Breast epithelium (tissue), 4 donors: ENCODE results near the gene TRAF4. TPM values are rescaled to one million over a fixed set of nuclear protein-coding genes. Genes with fewer than 3 reads are reported as not detected.
A peak's percentile ranks its signal among the peaks of the same experiment; 100 is the strongest.

Experiments used
- DNase-seq, 2 donors: peaks; one replicate each; pipeline ENCODE4 v3.0.0-alpha.2; 2019; ENCODE audit warnings: low spot score in 2 of 2
- H3K27ac ChIP-seq, 2 donors: fragments of 200-600 bp; sonication (generic) in 1 of 2; one replicate each; pipeline ENCODE4 v1.5.1; 2016 to 2019; ENCODE audit warnings: mild to moderate bottlenecking in 1 of 2
- H3K27me3 ChIP-seq, 2 donors: fragments of 200-600 bp; sonication (generic) in 1 of 2; one replicate each; pipeline versions ENCODE4 v1.5.1 to v1.6.0; 2017 to 2019; ENCODE audit warnings: control low read depth in 1 of 2, mild to moderate bottlenecking in 1 of 2
- H3K36me3 ChIP-seq: fragments of 200-600 bp; one replicate; pipeline ENCODE4 v1.5.1; 2019
- H3K4me1 ChIP-seq, 2 donors: fragments of 200-600 bp; sonication (generic); one replicate each; pipeline ENCODE4 v1.5.1; 2016 to 2019; ENCODE audit warnings: control low read depth in 1 of 2
- H3K4me3 ChIP-seq, 3 donors: fragments of 200-600 bp; sonication (generic); 1 replicate in 2 of 3; 2 replicates in 1 of 3; pipeline ENCODE4 v1.5.1; 2016 to 2019; ENCODE audit warnings: mild to moderate bottlenecking in 3 of 3, moderate library complexity in 2 of 3
- H3K9me3 ChIP-seq, 2 donors: fragments of 200-600 bp; sonication (generic) in 1 of 2; one replicate each; pipeline ENCODE4 v1.5.1; 2016 to 2019; ENCODE audit warnings: control low read depth in 1 of 2
- POLR2A ChIP-seq: fragments of 450-650 bp; IDR thresholded peaks from one replicate; pipeline ENCODE4 v1.6.1; 2016; ENCODE audit warnings: antibody characterized with exemption, mild to moderate bottlenecking, moderate library complexity
- POLR2AphosphoS5 ChIP-seq, 3 donors: sonication (generic); formaldehyde crosslinking; IDR thresholded peaks; one replicate each; pipeline ENCODE4 v1.6.1; 2017; ENCODE audit warnings: antibody characterized with exemption in 3 of 3
- intact Hi-C: fragments of 100-400 bp; cut with DNase I; formaldehyde crosslinking; loops from one replicate; pipeline ENCODE4 v1.15.1; 2023; ENCODE audit warnings: low total_unique reads
- total RNA-seq, 3 donors: library from RNA; depleted of rRNA; stranded (reverse); fragments of >200 nt; gene quantifications; one replicate each; pipeline ENCODE4 v1.1.0, GENCODE V29; 2016
- TF ChIP-seq, protein P1 (sequence below), 3 donors: fragments of 450-650 bp; IDR thresholded peaks; one replicate each; pipeline ENCODE4 v1.5.1; 2016 to 2017; ENCODE audit warnings: antibody characterized with exemption in 3 of 3, mild to moderate bottlenecking in 3 of 3, moderate library complexity in 3 of 3

Gene TRAF4
- total RNA-seq, 3 donors from 2014 or later, result 12.3 to 63.6 (median 48.9) TPM

DNA sequence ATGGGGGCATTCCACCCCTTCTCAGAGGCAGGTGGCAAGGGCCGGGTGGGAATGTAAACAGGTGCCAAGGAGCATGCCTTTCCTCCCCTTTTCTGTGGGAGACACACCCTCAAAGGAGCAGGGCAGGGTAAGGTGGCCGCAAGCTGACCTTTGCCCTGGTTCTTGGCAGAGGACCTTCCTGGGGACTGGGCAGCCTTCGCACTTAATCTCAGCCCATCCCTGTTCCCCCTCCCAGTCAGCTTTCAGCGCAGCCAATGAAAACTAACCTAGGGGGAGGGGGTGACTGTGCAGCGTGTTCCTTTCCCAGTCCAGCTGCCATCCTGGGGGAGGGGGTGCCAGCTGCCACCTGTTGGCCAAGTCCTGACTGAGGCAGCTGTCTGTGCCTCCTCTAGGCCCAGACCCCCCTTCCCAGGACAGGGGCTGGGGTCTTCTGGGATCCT lies 2.8 kb downstream of the TRAF4 start:
- no peak for TF ChIP-seq POLR2A
- TF ChIP-seq POLR2AphosphoS5 (IDR thresholded peaks at IDR 0.05), result no peak
- TF ChIP-seq, protein P1, sequence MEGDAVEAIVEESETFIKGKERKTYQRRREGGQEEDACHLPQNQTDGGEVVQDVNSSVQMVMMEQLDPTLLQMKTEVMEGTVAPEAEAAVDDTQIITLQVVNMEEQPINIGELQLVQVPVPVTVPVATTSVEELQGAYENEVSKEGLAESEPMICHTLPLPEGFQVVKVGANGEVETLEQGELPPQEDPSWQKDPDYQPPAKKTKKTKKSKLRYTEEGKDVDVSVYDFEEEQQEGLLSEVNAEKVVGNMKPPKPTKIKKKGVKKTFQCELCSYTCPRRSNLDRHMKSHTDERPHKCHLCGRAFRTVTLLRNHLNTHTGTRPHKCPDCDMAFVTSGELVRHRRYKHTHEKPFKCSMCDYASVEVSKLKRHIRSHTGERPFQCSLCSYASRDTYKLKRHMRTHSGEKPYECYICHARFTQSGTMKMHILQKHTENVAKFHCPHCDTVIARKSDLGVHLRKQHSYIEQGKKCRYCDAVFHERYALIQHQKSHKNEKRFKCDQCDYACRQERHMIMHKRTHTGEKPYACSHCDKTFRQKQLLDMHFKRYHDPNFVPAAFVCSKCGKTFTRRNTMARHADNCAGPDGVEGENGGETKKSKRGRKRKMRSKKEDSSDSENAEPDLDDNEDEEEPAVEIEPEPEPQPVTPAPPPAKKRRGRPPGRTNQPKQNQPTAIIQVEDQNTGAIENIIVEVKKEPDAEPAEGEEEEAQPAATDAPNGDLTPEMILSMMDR (IDR thresholded peaks at IDR 0.05), result no peak
- H3K36me3 ChIP-seq, result no peaks in the 10 kb centered on the region
- peak overlapping the region in 2 of 3 donors; percentile 90 to 99 for H3K4me3 ChIP-seq
- H3K27me3 ChIP-seq, result no peaks in the 10 kb centered on the region
- peak overlapping the region; percentile 99 to 100 for H3K27ac ChIP-seq
- intact Hi-C loops, result loop anchor here (10.0 kb wide), 1 partner anchor 158 kb away; the partner anchor contains the start of gene DHRS13
- peaks cover 16 to 27% of the 10 kb centered on the region in 2 donors for H3K4me1 ChIP-seq
- DNase-seq, result no peak
- H3K9me3 ChIP-seq, result no peaks in the 10 kb centered on the region

DNA sequence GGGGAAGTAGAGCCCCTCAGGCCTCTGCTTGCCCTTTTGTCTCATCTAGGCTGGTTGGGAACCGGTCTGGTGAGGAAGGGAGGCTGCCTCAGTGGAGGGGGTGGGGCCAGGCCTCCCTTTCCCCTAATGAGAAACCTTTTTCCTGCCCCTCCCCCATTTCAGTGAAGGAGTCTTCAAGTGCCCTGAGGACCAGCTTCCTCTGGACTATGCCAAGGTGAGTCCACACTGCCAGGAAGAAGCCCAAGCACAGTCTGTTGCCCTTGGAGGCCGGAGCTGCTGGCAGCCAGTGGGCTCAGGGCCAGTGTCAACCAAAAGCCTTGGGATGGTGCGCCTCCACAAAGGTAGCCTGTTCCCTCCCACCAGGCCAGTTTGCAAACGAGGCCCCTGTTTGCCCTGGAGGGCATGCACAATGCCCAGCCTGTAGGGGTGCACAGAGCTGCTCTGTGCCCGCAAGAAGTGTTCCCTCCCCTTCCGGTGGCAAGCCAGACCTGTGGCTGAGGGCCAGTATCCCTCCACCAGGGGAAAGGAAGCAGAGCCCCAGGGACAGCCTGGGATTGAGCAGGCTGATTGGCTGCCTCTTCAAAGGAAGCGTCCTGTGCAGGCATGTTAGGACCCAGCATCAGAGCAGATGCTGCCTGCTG lies 3.4 kb downstream of the TRAF4 start:
- no peak for TF ChIP-seq POLR2A
- TF ChIP-seq, protein P1 (IDR thresholded peaks at IDR 0.05), result peak in 2 of 3 donors; percentile 18 to 26
- peak; percentile 37 to 65 (median 40) for TF ChIP-seq POLR2AphosphoS5 (IDR thresholded peaks at IDR 0.05)
- Histone ChIP-seq H3K27ac (peak overlapping the region; percentile 99 to 100), H3K4me3 (peak overlapping the region in 2 of 3 donors; percentile 90 to 99), H3K9me3 (no peaks in the 10 kb centered on the region), H3K27me3 (no peaks in the 10 kb centered on the region), H3K36me3 (no peaks in the 10 kb centered on the region), H3K4me1 (peaks cover 16 to 27% of the 10 kb centered on the region in 2 donors)
- peak; percentile 93 to 95 for DNase-seq
- intact Hi-C loops, result loop anchor here (10.0 kb wide), 1 partner anchor 158 kb away; the partner anchor contains the start of gene DHRS13

DNA sequence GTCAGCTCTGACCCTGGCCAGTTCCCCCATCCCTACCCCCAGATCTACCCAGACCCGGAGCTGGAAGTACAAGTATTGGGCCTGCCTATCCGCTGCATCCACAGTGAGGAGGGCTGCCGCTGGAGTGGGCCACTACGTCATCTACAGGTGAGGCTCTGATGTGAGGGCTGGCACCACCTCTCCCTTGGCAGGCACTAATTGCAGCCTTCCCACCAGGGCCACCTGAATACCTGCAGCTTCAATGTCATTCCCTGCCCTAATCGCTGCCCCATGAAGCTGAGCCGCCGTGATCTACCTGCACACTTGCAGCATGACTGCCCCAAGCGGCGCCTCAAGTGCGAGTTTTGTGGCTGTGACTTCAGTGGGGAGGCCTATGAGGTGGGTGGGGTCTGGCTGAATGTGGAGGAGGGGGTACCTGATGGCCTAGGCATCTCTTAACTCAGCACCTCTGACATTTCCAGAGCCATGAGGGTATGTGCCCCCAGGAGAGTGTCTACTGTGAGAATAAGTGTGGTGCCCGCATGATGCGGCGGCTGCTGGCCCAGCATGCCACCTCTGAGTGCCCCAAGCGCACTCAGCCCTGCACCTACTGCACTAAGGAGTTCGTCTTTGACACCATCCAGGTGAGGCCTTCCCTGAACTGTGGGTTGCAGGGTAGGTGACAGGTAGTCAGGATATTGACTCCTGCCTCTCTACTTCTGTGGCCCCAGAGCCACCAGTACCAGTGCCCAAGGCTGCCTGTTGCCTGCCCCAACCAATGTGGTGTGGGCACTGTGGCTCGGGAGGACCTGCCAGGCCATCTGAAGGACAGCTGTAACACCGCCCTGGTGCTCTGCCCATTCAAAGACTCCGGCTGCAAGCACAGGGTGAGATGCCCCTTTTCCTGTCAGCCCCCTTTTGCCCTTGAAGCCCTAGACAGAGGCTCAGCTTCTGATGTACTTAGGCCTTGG lies 4.3 kb downstream of the TRAF4 start:
- Histone ChIP-seq H3K9me3 (no peaks in the 10 kb centered on the region), H3K27ac (peak overlapping the region; percentile 78 to 100), H3K4me1 (peaks cover 16 to 27% of the 10 kb centered on the region in 2 donors)

DNA sequence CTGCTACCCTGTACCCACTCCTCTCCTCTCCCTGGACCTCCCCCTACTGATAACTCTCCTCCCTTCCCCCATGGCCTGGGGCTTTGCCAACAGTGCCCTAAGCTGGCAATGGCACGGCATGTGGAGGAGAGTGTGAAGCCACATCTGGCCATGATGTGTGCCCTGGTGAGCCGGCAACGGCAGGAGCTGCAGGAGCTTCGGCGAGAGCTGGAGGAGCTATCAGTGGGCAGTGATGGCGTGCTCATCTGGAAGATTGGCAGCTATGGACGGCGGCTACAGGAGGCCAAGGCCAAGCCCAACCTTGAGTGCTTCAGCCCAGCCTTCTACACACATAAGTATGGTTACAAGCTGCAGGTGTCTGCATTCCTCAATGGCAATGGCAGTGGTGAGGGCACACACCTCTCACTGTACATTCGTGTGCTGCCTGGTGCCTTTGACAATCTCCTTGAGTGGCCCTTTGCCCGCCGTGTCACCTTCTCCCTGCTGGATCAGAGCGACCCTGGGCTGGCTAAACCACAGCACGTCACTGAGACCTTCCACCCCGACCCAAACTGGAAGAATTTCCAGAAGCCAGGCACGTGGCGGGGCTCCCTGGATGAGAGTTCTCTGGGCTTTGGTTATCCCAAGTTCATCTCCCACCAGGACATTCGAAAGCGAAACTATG lies 5.2 kb downstream of the TRAF4 start:
- DNase-seq, result no peak
- no peaks in the 10 kb centered on the region for H3K36me3 ChIP-seq
- TF ChIP-seq POLR2AphosphoS5 (IDR thresholded peaks at IDR 0.05), result no peak
- TF ChIP-seq POLR2A, result no peak
- TF ChIP-seq, protein P1 (IDR thresholded peaks at IDR 0.05), result no peak
- peak overlapping the region; percentile 78 to 100 for H3K27ac ChIP-seq
- no peaks in the 10 kb centered on the region for H3K27me3 ChIP-seq
- H3K4me3 ChIP-seq, result peak overlapping the region in 1 of 3 donors; percentile 2
- H3K9me3 ChIP-seq, result no peaks in the 10 kb centered on the region
- H3K4me1 ChIP-seq, result peaks cover 16 to 27% of the 10 kb centered on the region in 2 donors
- intact Hi-C loops, result loop anchor here (10.0 kb wide), 1 partner anchor 156 kb away; the partner anchor contains the start of gene DHRS13

More for the DNA sequence above, 4.3 kb downstream of the TRAF4 start:
- DNase-seq, result no peak
- H3K27me3 ChIP-seq, result no peaks in the 10 kb centered on the region
- TF ChIP-seq, protein P1 (IDR thresholded peaks at IDR 0.05), result no peak
- TF ChIP-seq POLR2A, result no peak
- intact Hi-C loops, result loop anchor here (10.0 kb wide), 1 partner anchor 157 kb away; the partner anchor contains the start of gene DHRS13
- H3K36me3 ChIP-seq, result no peaks in the 10 kb centered on the region
- H3K4me3 ChIP-seq, result peak overlapping the region in 2 of 3 donors; percentile 14 to 99
